ENCODE measurements around the gene NUCB1. TPM values are rescaled to one million over a fixed set of nuclear protein-coding genes. Genes with fewer than 3 reads are reported as not detected.
"Not testable (repeated sequence)": the region's sequence is repeated elsewhere in the genome, so short reads cannot be mapped to it uniquely, and the experiment has no call there.

Gene NUCB1
- total and polyA plus RNA-seq, 3 experiments from 2014 or later, result 86.8 to 147 (median 93.3) TPM

GRCh38 chr19:48883726-48884125 is 16.4 kb upstream of the NUCB1 start:
- H3K27me3 Mint-ChIP-seq, result peaks cover 0 to 2% of the 10 kb centered on the region in 2 donors
- Histone ChIP-seq H3K27ac (ENCODE audit: low read depth, low read length) (no peak overlapping the region), H3K4me1 (ENCODE audit: insufficient read depth, low read length) (no peaks in the 10 kb centered on the region), H3K27me3 (ENCODE audit: insufficient read depth, low read length, poor library complexity, severe bottlenecking) (no peaks in the 10 kb centered on the region), H3K4me3 (ENCODE audit: low read length) (no peak overlapping the region), H3K9me3 (ENCODE audit: low read length) (no peaks in the 10 kb centered on the region), H3K36me3 (ENCODE audit: insufficient read depth, low read length) (no peaks in the 10 kb centered on the region)
- H3K27ac Mint-ChIP-seq, result peak overlapping the region in 1 of 8 donors; percentile 30
- peaks cover under 1 to 2% (median 1%) of the 10 kb centered on the region in 3 donors for H3K4me1 Mint-ChIP-seq
- peaks cover 0 to 1% (median 0%) of the 10 kb centered on the region in 3 donors for H3K36me3 Mint-ChIP-seq
- H3K4me3 Mint-ChIP-seq, result peak overlapping the region in 2 of 7 donors; percentile 8 to 56
- CTCF ChIA-PET, result no interaction called here
- no peaks in the 10 kb centered on the region for H3K9me3 Mint-ChIP-seq
- POLR2A ChIA-PET, result no interaction called here
- no peak for DNase-seq

GRCh38 chr19:48887861-48888612 is 12.1 kb upstream of the NUCB1 start:
- Histone ChIP-seq H3K36me3 (ENCODE audit: insufficient read depth, low read length) (no peaks in the 10 kb centered on the region), H3K4me3 (ENCODE audit: low read length) (no peak overlapping the region), H3K9me3 (ENCODE audit: low read length) (no peaks in the 10 kb centered on the region), H3K4me1 (ENCODE audit: insufficient read depth, low read length) (no peaks in the 10 kb centered on the region), H3K27me3 (ENCODE audit: insufficient read depth, low read length, poor library complexity, severe bottlenecking) (no peaks in the 10 kb centered on the region), H3K27ac (ENCODE audit: low read depth, low read length) (no peak overlapping the region)
- peak overlapping the region in 1 of 7 donors; percentile 13 for H3K4me3 Mint-ChIP-seq
- no peaks in the 10 kb centered on the region for H3K9me3 Mint-ChIP-seq
- H3K36me3 Mint-ChIP-seq, result no peaks in the 10 kb centered on the region
- POLR2A ChIA-PET, result no interaction called here
- DNase-seq, result no peak
- no peak overlapping the region for H3K27ac Mint-ChIP-seq
- H3K4me1 Mint-ChIP-seq, result no peaks in the 10 kb centered on the region
- CTCF ChIA-PET, result no interaction called here
- H3K27me3 Mint-ChIP-seq, result peaks cover 12 to 20% of the 10 kb centered on the region in 2 donors

GRCh38 chr19:48889496-48889895 is 10.6 kb upstream of the NUCB1 start:
- H3K4me3 ChIP-seq (ENCODE audit: low read length); DNase-seq; POLR2A ChIA-PET; H3K27me3 ChIP-seq (ENCODE audit: insufficient read depth, low read length, poor library complexity, severe bottlenecking); H3K4me1 Mint-ChIP-seq; H3K36me3 Mint-ChIP-seq; H3K27ac ChIP-seq (ENCODE audit: low read depth, low read length); H3K4me3 Mint-ChIP-seq; H3K4me1 ChIP-seq (ENCODE audit: insufficient read depth, low read length); H3K27ac Mint-ChIP-seq; H3K36me3 ChIP-seq (ENCODE audit: insufficient read depth, low read length); H3K9me3 Mint-ChIP-seq; H3K9me3 ChIP-seq (ENCODE audit: low read length); CTCF ChIA-PET: not testable (repeated sequence)
- H3K27me3 Mint-ChIP-seq, result peaks cover 21 to 29% of the 10 kb centered on the region in 2 donors

- Histone ChIP-seq H3K27me3 (ENCODE audit: insufficient read depth, low read length, poor library complexity, severe bottlenecking) (peaks cover 10% of the 10 kb centered on the region), H3K36me3 (ENCODE audit: insufficient read depth, low read length) (no peaks in the 10 kb centered on the region), H3K4me3 (ENCODE audit: low read length) (no peak overlapping the region), H3K27ac (ENCODE audit: low read depth, low read length) (no peak overlapping the region), H3K4me1 (ENCODE audit: insufficient read depth, low read length) (no peaks in the 10 kb centered on the region), H3K9me3 (ENCODE audit: low read length) (no peaks in the 10 kb centered on the region)
- Mint-ChIP-seq H3K4me1 (peaks cover 3 to 5% (median 4%) of the 10 kb centered on the region in 3 donors), H3K27me3 (peaks cover 31 to 40% of the 10 kb centered on the region in 2 donors), H3K36me3 (no peaks in the 10 kb centered on the region), H3K4me3 (no peak overlapping the region), H3K27ac (peak overlapping the region in 1 of 8 donors; percentile 60), H3K9me3 (no peaks in the 10 kb centered on the region)
- CTCF ChIA-PET, result interaction anchor here (1.5 kb wide), 1 partner anchor 10 kb away, joined by 3 read pairs; the partner anchor contains the start of gene NUCB1
- no peak for DNase-seq
- POLR2A ChIA-PET, result no interaction called here
Measured at GRCh38 chr19:48890551-48890950, 9.6 kb upstream of the NUCB1 start.

- peaks cover 33 to 48% of the 10 kb centered on the region in 2 donors for H3K27me3 Mint-ChIP-seq
- peak overlapping the region in 1 of 7 donors; percentile 13 for H3K4me3 Mint-ChIP-seq
- ChIA-PET POLR2A (no interaction called here), CTCF (interaction anchor here (1.4 kb wide), 1 partner anchor 75 kb away, joined by 4 read pairs; no protein-coding TSS in a partner anchor)
- Histone ChIP-seq H3K27me3 (ENCODE audit: insufficient read depth, low read length, poor library complexity, severe bottlenecking) (peaks cover 10% of the 10 kb centered on the region), H3K4me3 (ENCODE audit: low read length) (no peak overlapping the region), H3K36me3 (ENCODE audit: insufficient read depth, low read length) (no peaks in the 10 kb centered on the region), H3K27ac (ENCODE audit: low read depth, low read length) (no peak overlapping the region), H3K9me3 (ENCODE audit: low read length) (no peaks in the 10 kb centered on the region), H3K4me1 (ENCODE audit: insufficient read depth, low read length) (no peaks in the 10 kb centered on the region)
- H3K9me3 Mint-ChIP-seq, result no peaks in the 10 kb centered on the region
- H3K4me1 Mint-ChIP-seq, result peaks cover 13 to 19% (median 15%) of the 10 kb centered on the region in 3 donors
- H3K27ac Mint-ChIP-seq, result peak overlapping the region in 1 of 8 donors; percentile 39
- no peak for DNase-seq
- H3K36me3 Mint-ChIP-seq, result peaks cover 0 to 6% (median 0%) of the 10 kb centered on the region in 3 donors
Measured at GRCh38 chr19:48895226-48895625, 4.9 kb upstream of the NUCB1 start.

- ChIA-PET CTCF (interaction anchor here (1.4 kb wide), 1 partner anchor 74 kb away, joined by 4 read pairs; no protein-coding TSS in a partner anchor), POLR2A (interaction anchor here (0.6 kb wide), 1 partner anchor 11 kb away, joined by 7 read pairs; no protein-coding TSS in a partner anchor)
- H3K36me3 Mint-ChIP-seq, result peaks cover 0 to 13% (median 2%) of the 10 kb centered on the region in 3 donors
- peak overlapping the region in 2 of 8 donors; percentile 51 to 63 for H3K27ac Mint-ChIP-seq
- H3K27me3 Mint-ChIP-seq, result peaks cover 31 to 43% of the 10 kb centered on the region in 2 donors
- peaks cover 21 to 27% (median 23%) of the 10 kb centered on the region in 3 donors for H3K4me1 Mint-ChIP-seq
- H3K27ac ChIP-seq (ENCODE audit: low read depth, low read length), result no peak overlapping the region
- H3K4me3 Mint-ChIP-seq, result peak overlapping the region in 3 of 7 donors; percentile 11 to 41 (median 19)
- H3K9me3 Mint-ChIP-seq, result no peaks in the 10 kb centered on the region
- H3K27me3 ChIP-seq (ENCODE audit: insufficient read depth, low read length, poor library complexity, severe bottlenecking), result peaks cover 10% of the 10 kb centered on the region
- no peaks in the 10 kb centered on the region for H3K36me3 ChIP-seq (ENCODE audit: insufficient read depth, low read length)
- H3K4me3 ChIP-seq (ENCODE audit: low read length), result no peak overlapping the region
- peaks cover 5% of the 10 kb centered on the region for H3K4me1 ChIP-seq (ENCODE audit: insufficient read depth, low read length)
- DNase-seq, result peak in 4 of 5 donors; percentile 15 to 63 (median 34)
- H3K9me3 ChIP-seq (ENCODE audit: low read length), result no peaks in the 10 kb centered on the region
Measured at GRCh38 chr19:48896191-48896720, 3.9 kb upstream of the NUCB1 start.

- Histone ChIP-seq H3K27me3 (ENCODE audit: insufficient read depth, low read length, poor library complexity, severe bottlenecking) (peaks cover 10% of the 10 kb centered on the region), H3K4me1 (ENCODE audit: insufficient read depth, low read length) (peaks cover 12% of the 10 kb centered on the region), H3K36me3 (ENCODE audit: insufficient read depth, low read length) (no peaks in the 10 kb centered on the region), H3K9me3 (ENCODE audit: low read length) (no peaks in the 10 kb centered on the region), H3K27ac (ENCODE audit: low read depth, low read length) (no peak overlapping the region), H3K4me3 (ENCODE audit: low read length) (no peak overlapping the region)
- H3K36me3 Mint-ChIP-seq, result peaks cover 0 to 16% (median 3%) of the 10 kb centered on the region in 3 donors
- H3K27me3 Mint-ChIP-seq, result peaks cover 27 to 34% of the 10 kb centered on the region in 2 donors
- H3K4me1 Mint-ChIP-seq, result peaks cover 24 to 35% (median 29%) of the 10 kb centered on the region in 3 donors
- H3K9me3 Mint-ChIP-seq, result no peaks in the 10 kb centered on the region
- peak overlapping the region in 2 of 7 donors; percentile 48 to 81 for H3K4me3 Mint-ChIP-seq
- H3K27ac Mint-ChIP-seq, result no peak overlapping the region
- POLR2A ChIA-PET, result no interaction called here
- DNase-seq, result no peak
- CTCF ChIA-PET, result interaction anchor here (0.8 kb wide), 1 partner anchor 27 kb away, joined by 3 read pairs; no protein-coding TSS in a partner anchor
Measured at GRCh38 chr19:48897181-48897580, 2.9 kb upstream of the NUCB1 start.

- Histone ChIP-seq H3K27ac (ENCODE audit: low read depth, low read length) (peak overlapping the region; percentile 88), H3K4me1 (ENCODE audit: insufficient read depth, low read length) (peaks cover 17% of the 10 kb centered on the region)
- peak overlapping the region in 6 of 8 donors; percentile 12 to 85 (median 52) for H3K27ac Mint-ChIP-seq
- ChIA-PET CTCF (interaction anchor here (1.0 to 1.8 kb wide), 2 partner anchors 94 to 112 kb away, joined by 3 to 5 read pairs (median 3); partner anchors contain the start of genes GYS1 and RUVBL2), POLR2A (interaction anchor here (1.0 to 2.1 kb wide), 4 partner anchors 24 to 94 kb away, joined by 3 to 17 read pairs (median 8); partner anchors contain the start of genes GYS1, PPP1R15A and RUVBL2)
- not testable (repeated sequence) for H3K9me3 ChIP-seq (ENCODE audit: low read length); H3K4me3 ChIP-seq (ENCODE audit: low read length); H3K36me3 ChIP-seq (ENCODE audit: insufficient read depth, low read length); H3K27me3 ChIP-seq (ENCODE audit: insufficient read depth, low read length, poor library complexity, severe bottlenecking); DNase-seq; H3K9me3 Mint-ChIP-seq
- peaks cover 27 to 40% (median 34%) of the 10 kb centered on the region in 3 donors for H3K4me1 Mint-ChIP-seq
- peaks cover 14 to 19% of the 10 kb centered on the region in 2 donors for H3K27me3 Mint-ChIP-seq
- H3K36me3 Mint-ChIP-seq, result peaks cover 0 to 24% (median 6%) of the 10 kb centered on the region in 3 donors
- H3K4me3 Mint-ChIP-seq, result peak overlapping the region; percentile 69 to 100 (median 97)
Measured at GRCh38 chr19:48899386-48899749, 744 bp upstream of the NUCB1 start.

Data from CD8-positive, alpha-beta memory T cell (primary cell).